WTC11 (cell line): ENCODE measurements around the gene LY6G5B. TPM values are rescaled to one million over a fixed set of nuclear protein-coding genes. Genes with fewer than 3 reads are reported as not detected.
A peak's percentile ranks its signal among the peaks of the same experiment; 100 is the strongest.

Experiments used
- ATAC-seq: fragments of 200-7000 bp; cut with Tn5 transposase; 2 replicates; pipeline ENCODE4 v1.10.0; 2021; ENCODE audit warnings: mild to moderate bottlenecking, moderate library complexity
- CTCF ChIA-PET: fragments of 300-600 bp; sonication (Branson Sonifier 250); formaldehyde crosslinking; loops from one replicate; lab custom pipeline; 2021; ENCODE audit warnings: antibody characterized with exemption; lab: Charles Lee
- POLR2A ChIA-PET: fragments of 350-600 bp; sonication (Branson Sonifier 250); formaldehyde crosslinking; loops from one replicate; lab custom pipeline; 2021; ENCODE audit warnings: antibody characterized with exemption; lab: Charles Lee
- DNase-seq: peaks from one replicate; pipeline ENCODE4 v3.0.0; 2021; ENCODE audit warnings: low spot score
- H3K27ac Mint-ChIP-seq: 2 replicates; pipeline ENCODE4 v1.8.0; 2021; ENCODE audit warnings: mixed read lengths
- H3K27me3 Mint-ChIP-seq: 2 replicates; pipeline ENCODE4 v1.8.0; 2021; ENCODE audit warnings: low read depth, mild to moderate bottlenecking, moderate library complexity, mixed read lengths
- H3K36me3 Mint-ChIP-seq: 2 replicates; pipeline ENCODE4 v1.8.0; 2021; ENCODE audit warnings: mixed read lengths
- H3K4me1 Mint-ChIP-seq: 2 replicates; pipeline ENCODE4 v1.8.0; 2022; ENCODE audit warnings: mixed read lengths
- H3K4me3 Mint-ChIP-seq: 2 replicates; pipeline ENCODE4 v1.8.0; 2021; ENCODE audit warnings: mild to moderate bottlenecking, moderate library complexity, mixed read lengths
- H3K9me3 Mint-ChIP-seq: 2 replicates; pipeline ENCODE4 v1.8.0; 2021; ENCODE audit warnings: mixed read lengths
- ESRRA ChIP-seq: sonication (generic); formaldehyde crosslinking; IDR thresholded peaks from 2 replicates; pipeline ENCODE4 v1.8.1; 2022; ENCODE audit warnings: mild to moderate bottlenecking, missing genetic modification reagents, borderline replicate concordance
- GTF2I ChIP-seq: fragments of 250-450 bp; sonication (Bioruptor Pico); conservative IDR thresholded peaks from 2 replicates; pipeline ENCODE4 v1.4.0; 2021; ENCODE audit warnings: mild to moderate bottlenecking
- JUN ChIP-seq: sonication (generic); formaldehyde crosslinking; IDR thresholded peaks from 2 replicates; pipeline ENCODE4 v1.8.0; 2023; ENCODE audit warnings: mild to moderate bottlenecking, missing genetic modification reagents
- MYBL2 ChIP-seq: sonication (generic); formaldehyde crosslinking; IDR thresholded peaks from 2 replicates; pipeline ENCODE4 v1.8.1; 2023; ENCODE audit warnings: mild to moderate bottlenecking, moderate library complexity, missing genetic modification reagents
- PRRX2 ChIP-seq: fragments of 250-450 bp; sonication (Bioruptor Pico); IDR thresholded peaks from 2 replicates; pipeline ENCODE4 v1.8.0; 2021; ENCODE audit warnings: mild to moderate bottlenecking
- TP53 ChIP-seq: sonication (generic); formaldehyde crosslinking; IDR thresholded peaks from 2 replicates; pipeline ENCODE4 v1.8.1; 2023; ENCODE audit warnings: mild to moderate bottlenecking, missing genetic modification reagents
- ZNF423 ChIP-seq: fragments of 250-450 bp; sonication (Bioruptor Pico); IDR thresholded peaks from 2 replicates; pipeline ENCODE4 v2.1.2; 2022; ENCODE audit warnings: mild to moderate bottlenecking, moderate library complexity
- ZNF671 ChIP-seq: fragments of 250-450 bp; sonication (Bioruptor Pico); IDR thresholded peaks from 2 replicates; pipeline ENCODE4 v1.8.0; 2021; ENCODE audit warnings: mild to moderate bottlenecking
- total RNA-seq: library from RNA; stranded (reverse); gene quantifications from 3 replicates; pipeline ENCODE4 v1.2.3, GENCODE V29; 2021
- TF ChIP-seq, protein P1 (sequence below): sonication (generic); formaldehyde crosslinking; IDR thresholded peaks from 2 replicates; pipeline ENCODE4 v1.8.1; 2023; ENCODE audit warnings: mild to moderate bottlenecking, missing genetic modification reagents, borderline replicate concordance
- TF ChIP-seq, protein P2 (sequence below): sonication (generic); formaldehyde crosslinking; IDR thresholded peaks from 2 replicates; pipeline ENCODE4 v1.8.0; 2022; ENCODE audit warnings: mild to moderate bottlenecking, missing genetic modification reagents
- TF ChIP-seq, protein P3 (sequence below): fragments of 250-450 bp; sonication (Bioruptor Pico); IDR thresholded peaks from 2 replicates; pipeline ENCODE4 v1.8.0; 2021; ENCODE audit warnings: mild to moderate bottlenecking
- TF ChIP-seq, protein P4 (sequence below): fragments of 200-600 bp; IDR thresholded peaks from 2 replicates; pipeline ENCODE4 v1.8.0; 2022; ENCODE audit warnings: antibody characterized with exemption
- TF ChIP-seq, protein P5 (sequence below): sonication (generic); formaldehyde crosslinking; IDR thresholded peaks from 2 replicates; pipeline ENCODE4 v1.8.1; 2023; ENCODE audit warnings: mild to moderate bottlenecking, moderate library complexity, missing genetic modification reagents

The LY6G5B gene
- total RNA-seq, 1 experiment from 2014 or later: 15.7 TPM

DNA sequence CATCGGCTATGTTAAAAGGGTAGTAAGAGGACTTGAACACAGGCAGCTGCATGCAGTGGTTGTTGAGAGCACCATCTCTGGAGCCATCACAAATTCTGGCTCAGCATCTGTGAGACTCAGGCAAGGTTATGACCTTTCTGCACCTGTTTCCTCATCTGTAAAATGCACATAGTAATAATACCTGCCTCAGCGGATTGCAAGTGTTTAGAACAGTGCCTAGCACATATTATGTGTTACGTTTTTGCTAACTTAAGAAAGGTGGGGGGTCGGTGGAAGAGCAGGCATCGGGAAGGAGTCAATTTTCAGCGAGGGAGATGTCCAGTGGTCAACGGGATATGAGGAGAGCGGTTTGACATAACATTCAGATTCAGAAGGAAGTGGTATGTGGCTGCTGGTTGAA is 8.2 kb downstream of the LY6G5B start:
- H3K4me3 Mint-ChIP-seq: no peak overlapping the region
- DNase-seq: no peak
- TF ChIP-seq JUN (CRISPR knock-in tag): no peak
- TF ChIP-seq, protein P1, sequence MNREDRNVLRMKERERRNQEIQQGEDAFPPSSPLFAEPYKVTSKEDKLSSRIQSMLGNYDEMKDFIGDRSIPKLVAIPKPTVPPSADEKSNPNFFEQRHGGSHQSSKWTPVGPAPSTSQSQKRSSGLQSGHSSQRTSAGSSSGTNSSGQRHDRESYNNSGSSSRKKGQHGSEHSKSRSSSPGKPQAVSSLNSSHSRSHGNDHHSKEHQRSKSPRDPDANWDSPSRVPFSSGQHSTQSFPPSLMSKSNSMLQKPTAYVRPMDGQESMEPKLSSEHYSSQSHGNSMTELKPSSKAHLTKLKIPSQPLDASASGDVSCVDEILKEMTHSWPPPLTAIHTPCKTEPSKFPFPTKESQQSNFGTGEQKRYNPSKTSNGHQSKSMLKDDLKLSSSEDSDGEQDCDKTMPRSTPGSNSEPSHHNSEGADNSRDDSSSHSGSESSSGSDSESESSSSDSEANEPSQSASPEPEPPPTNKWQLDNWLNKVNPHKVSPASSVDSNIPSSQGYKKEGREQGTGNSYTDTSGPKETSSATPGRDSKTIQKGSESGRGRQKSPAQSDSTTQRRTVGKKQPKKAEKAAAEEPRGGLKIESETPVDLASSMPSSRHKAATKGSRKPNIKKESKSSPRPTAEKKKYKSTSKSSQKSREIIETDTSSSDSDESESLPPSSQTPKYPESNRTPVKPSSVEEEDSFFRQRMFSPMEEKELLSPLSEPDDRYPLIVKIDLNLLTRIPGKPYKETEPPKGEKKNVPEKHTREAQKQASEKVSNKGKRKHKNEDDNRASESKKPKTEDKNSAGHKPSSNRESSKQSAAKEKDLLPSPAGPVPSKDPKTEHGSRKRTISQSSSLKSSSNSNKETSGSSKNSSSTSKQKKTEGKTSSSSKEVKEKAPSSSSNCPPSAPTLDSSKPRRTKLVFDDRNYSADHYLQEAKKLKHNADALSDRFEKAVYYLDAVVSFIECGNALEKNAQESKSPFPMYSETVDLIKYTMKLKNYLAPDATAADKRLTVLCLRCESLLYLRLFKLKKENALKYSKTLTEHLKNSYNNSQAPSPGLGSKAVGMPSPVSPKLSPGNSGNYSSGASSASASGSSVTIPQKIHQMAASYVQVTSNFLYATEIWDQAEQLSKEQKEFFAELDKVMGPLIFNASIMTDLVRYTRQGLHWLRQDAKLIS (CRISPR knock-in tag): no peak
- no peak for TF ChIP-seq GTF2I (CRISPR knock-in tag)
- TF ChIP-seq ESRRA (CRISPR knock-in tag): no peak
- TF ChIP-seq, protein P2, sequence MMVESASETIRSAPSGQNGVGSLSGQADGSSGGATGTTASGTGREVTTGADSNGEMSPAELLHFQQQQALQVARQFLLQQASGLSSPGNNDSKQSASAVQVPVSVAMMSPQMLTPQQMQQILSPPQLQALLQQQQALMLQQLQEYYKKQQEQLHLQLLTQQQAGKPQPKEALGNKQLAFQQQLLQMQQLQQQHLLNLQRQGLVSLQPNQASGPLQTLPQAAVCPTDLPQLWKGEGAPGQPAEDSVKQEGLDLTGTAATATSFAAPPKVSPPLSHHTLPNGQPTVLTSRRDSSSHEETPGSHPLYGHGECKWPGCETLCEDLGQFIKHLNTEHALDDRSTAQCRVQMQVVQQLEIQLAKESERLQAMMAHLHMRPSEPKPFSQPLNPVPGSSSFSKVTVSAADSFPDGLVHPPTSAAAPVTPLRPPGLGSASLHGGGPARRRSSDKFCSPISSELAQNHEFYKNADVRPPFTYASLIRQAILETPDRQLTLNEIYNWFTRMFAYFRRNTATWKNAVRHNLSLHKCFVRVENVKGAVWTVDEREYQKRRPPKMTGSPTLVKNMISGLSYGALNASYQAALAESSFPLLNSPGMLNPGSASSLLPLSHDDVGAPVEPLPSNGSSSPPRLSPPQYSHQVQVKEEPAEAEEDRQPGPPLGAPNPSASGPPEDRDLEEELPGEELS (CRISPR knock-in tag): no peak
- TF ChIP-seq, protein P3, sequence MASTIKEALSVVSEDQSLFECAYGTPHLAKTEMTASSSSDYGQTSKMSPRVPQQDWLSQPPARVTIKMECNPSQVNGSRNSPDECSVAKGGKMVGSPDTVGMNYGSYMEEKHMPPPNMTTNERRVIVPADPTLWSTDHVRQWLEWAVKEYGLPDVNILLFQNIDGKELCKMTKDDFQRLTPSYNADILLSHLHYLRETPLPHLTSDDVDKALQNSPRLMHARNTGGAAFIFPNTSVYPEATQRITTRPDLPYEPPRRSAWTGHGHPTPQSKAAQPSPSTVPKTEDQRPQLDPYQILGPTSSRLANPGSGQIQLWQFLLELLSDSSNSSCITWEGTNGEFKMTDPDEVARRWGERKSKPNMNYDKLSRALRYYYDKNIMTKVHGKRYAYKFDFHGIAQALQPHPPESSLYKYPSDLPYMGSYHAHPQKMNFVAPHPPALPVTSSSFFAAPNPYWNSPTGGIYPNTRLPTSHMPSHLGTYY (CRISPR knock-in tag): no peak
- TF ChIP-seq MYBL2 (CRISPR knock-in tag): no peak
- no peak for TF ChIP-seq PRRX2
- TF ChIP-seq ZNF671 (CRISPR knock-in tag): no peak
- no peak for TF ChIP-seq TP53 (CRISPR knock-in tag)
- TF ChIP-seq, all 79 proteins: peak for 0
- no peaks in the 10 kb centered on the region for H3K9me3 Mint-ChIP-seq
- ATAC-seq: no peak
- peaks cover 24% of the 10 kb centered on the region for H3K27me3 Mint-ChIP-seq
- POLR2A ChIA-PET: no interaction called here
- CTCF ChIA-PET: no interaction called here
- H3K4me1 Mint-ChIP-seq: peaks cover 10% of the 10 kb centered on the region
- no peak overlapping the region for H3K27ac Mint-ChIP-seq
- H3K36me3 Mint-ChIP-seq: peaks cover 4% of the 10 kb centered on the region; the same call in 1 of the 2 replicates

DNA sequence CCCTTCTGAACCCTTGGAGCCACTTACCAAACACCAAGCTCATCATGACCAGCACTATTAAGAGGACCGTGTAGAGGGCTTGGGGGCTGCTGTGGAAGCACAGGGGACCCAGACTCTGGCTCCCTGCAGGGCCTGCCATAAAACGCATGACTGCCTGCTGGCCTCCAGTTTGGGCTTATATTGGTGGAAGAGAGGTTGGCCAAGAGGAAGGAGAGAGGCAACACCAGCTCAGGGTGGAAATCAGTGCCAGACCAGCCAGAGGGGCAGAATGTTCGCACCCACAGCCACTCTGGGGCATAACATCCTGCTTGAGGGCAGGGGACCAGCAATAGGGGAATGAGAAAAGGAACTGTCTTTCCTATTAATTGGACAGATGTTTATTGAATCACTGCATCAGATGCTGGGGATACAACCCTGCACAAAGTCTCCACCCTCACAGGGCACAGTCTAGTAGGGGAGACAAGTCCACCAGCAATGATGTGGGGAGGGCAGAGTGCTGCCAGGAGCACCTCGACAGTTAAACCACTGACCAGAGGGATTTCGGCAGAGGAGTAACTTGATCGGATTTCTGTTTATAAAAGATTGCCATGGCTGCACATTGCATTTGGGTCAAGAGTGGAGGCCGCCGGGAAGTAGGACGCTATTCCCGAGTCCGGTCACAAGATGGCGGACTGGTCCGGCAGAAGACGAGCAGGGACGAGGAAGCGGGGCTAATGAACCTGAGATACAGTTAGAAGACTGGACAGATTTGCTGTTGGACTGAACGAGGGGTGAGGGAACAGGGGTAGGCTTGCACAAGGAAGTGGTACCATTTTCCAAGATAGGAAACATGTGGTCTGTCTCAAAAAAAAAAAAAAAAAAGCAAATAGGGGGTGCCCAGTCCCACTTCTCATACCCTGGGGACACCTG is 10.7 kb downstream of the LY6G5B start, which contains the start of gene LY6G5C:
TSS of gene LY6G5C (minus strand) at position 842 of the 909 bp plus-strand sequence. CDS start at position 148, 694 bp downstream.
- H3K4me3 Mint-ChIP-seq: peak within 1 kb of the TSS; percentile 89
- H3K36me3 Mint-ChIP-seq: no peaks in the 10 kb centered on the region
- CTCF ChIA-PET: interaction anchor here (0.5 to 2.9 kb wide), 26 partner anchors 9 to 1158 kb away, joined by 3 to 26 read pairs (median 6); partner anchors contain the start of genes ABHD16A, ATP6V1G2, CLIC1 and DDAH2
- H3K27ac Mint-ChIP-seq: no peak within 1 kb of the TSS
- ATAC-seq (peak; percentile 39), DNase-seq (peak; percentile 77)
- H3K4me1 Mint-ChIP-seq: peaks cover 16% of the 10 kb centered on the region
- no peaks in the 10 kb centered on the region for H3K9me3 Mint-ChIP-seq
- TF ChIP-seq, protein P4, sequence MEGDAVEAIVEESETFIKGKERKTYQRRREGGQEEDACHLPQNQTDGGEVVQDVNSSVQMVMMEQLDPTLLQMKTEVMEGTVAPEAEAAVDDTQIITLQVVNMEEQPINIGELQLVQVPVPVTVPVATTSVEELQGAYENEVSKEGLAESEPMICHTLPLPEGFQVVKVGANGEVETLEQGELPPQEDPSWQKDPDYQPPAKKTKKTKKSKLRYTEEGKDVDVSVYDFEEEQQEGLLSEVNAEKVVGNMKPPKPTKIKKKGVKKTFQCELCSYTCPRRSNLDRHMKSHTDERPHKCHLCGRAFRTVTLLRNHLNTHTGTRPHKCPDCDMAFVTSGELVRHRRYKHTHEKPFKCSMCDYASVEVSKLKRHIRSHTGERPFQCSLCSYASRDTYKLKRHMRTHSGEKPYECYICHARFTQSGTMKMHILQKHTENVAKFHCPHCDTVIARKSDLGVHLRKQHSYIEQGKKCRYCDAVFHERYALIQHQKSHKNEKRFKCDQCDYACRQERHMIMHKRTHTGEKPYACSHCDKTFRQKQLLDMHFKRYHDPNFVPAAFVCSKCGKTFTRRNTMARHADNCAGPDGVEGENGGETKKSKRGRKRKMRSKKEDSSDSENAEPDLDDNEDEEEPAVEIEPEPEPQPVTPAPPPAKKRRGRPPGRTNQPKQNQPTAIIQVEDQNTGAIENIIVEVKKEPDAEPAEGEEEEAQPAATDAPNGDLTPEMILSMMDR: peak; percentile 6; the same call in 1 of the 2 replicates
- TF ChIP-seq, protein P5, sequence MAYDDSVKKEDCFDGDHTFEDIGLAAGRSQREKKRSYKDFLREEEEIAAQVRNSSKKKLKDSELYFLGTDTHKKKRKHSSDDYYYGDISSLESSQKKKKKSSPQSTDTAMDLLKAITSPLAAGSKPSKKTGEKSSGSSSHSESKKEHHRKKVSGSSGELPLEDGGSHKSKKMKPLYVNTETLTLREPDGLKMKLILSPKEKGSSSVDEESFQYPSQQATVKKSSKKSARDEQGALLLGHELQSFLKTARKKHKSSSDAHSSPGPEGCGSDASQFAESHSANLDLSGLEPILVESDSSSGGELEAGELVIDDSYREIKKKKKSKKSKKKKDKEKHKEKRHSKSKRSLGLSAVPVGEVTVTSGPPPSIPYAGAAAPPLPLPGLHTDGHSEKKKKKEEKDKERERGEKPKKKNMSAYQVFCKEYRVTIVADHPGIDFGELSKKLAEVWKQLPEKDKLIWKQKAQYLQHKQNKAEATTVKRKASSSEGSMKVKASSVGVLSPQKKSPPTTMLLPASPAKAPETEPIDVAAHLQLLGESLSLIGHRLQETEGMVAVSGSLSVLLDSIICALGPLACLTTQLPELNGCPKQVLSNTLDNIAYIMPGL (CRISPR knock-in tag): 0 out of 2 replicates have a peak, but pooled peaks have one; percentile 12
- no peak for TF ChIP-seq ZNF423 (CRISPR knock-in tag)
- H3K27me3 Mint-ChIP-seq: peaks cover 24% of the 10 kb centered on the region
- POLR2A ChIA-PET: interaction anchor here (0.5 to 1.5 kb wide), 6 partner anchors 83 to 193 kb away, joined by 3 to 8 read pairs (median 4); partner anchors contain the start of genes HSPA1B and NEU1
